Fibroblast of upper back skin (primary cell): ENCODE data around the gene AGBL4.
A peak's percentile ranks its signal among the peaks of the same experiment; 100 is the strongest.

Experiments
- DNase-seq: peaks from one replicate; pipeline ENCODE4 v3.0.0-alpha.2; 2013

AGBL4 gene

GRCh38 chr1:48695161-48695560 is 1328.6 kb downstream of the AGBL4 start:
- DNase-seq: no peak

DNA sequence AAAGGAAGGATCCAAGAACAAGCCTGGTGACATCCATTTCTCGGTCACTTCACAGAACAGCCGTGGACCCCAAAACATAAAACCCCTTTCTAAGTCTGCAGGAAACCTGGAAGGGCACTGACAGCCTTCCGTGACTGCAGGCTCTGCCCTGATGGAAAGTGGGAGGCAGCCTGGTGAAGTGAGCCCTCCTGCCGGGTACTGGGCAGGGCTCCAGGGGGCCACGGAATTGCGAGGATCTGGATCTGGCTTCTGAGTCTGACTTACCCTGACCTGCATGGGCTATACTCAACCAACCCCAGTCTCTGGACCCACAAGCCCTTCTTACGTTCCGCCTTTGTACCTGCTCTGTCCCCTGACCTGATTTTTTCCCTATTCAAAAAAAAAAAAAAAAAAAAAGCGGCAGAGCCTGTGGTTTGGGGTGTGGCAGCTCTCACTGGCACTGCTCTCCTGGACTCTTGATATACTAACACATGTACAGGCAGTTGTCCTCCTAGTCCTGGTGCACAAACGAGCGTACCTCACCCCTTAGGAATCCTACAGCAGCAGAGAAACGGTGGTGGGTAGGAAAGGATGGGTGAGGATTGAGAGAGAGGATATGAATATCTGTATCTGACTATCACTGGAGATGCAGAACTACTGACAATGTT is 1330.0 kb downstream of the AGBL4 start:
- no peak for DNase-seq

- no peak for DNase-seq
Observed at GRCh38 chr1:48693180-48693579, 1330.6 kb downstream of the AGBL4 start.

- no peak for DNase-seq
Observed at GRCh38 chr1:48692235-48692634, 1331.5 kb downstream of the AGBL4 start.

DNA sequence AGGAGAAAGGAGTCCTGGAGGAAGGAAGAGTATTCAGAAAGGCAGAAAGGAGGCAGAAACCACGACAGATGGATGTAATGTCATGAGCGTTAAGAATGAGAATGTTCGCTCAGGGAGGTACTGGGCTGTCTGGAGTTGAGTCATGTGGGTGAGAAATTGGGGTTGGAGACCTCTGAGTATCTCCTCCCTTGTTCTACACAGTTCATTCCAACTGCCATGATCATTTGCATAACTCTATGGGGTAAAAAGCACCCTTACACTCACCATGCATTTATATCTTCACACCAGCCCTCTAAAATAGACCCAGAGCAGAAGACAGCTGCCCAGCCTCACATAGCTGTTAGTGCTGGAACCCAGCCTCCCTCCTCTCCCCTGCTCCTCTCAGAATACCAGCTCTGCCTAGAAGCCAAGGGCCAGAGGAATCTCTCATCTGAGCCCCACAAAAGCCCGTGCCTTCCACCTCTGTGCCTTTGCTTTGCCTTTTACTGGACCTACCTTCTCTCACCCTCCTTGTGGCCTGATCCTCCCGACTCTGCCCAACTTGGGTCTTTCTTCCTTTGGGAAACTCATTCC is 1332.2 kb downstream of the AGBL4 start:
- DNase-seq: peak; percentile 21

- no peak for DNase-seq
Observed at GRCh38 chr1:48688102-48688760, 1335.5 kb downstream of the AGBL4 start.

GRCh38 chr1:48687282-48688045 is 1336.3 kb downstream of the AGBL4 start:
- DNase-seq: no peak

- DNase-seq: no peak
Observed at GRCh38 chr1:48686159-48686558, 1337.6 kb downstream of the AGBL4 start.

GRCh38 chr1:48684381-48684780 is 1339.4 kb downstream of the AGBL4 start:
- DNase-seq: no peak

GRCh38 chr1:48683839-48684238 is 1339.9 kb downstream of the AGBL4 start:
- DNase-seq: no peak

- peak; percentile 54 for DNase-seq
Observed at GRCh38 chr1:48681476-48682305, 1342.1 kb downstream of the AGBL4 start.

GRCh38 chr1:48680411-48681035 is 1343.2 kb downstream of the AGBL4 start:
- no peak for DNase-seq

GRCh38 chr1:48679859-48680258 is 1343.9 kb downstream of the AGBL4 start:
- DNase-seq: no peak

DNA sequence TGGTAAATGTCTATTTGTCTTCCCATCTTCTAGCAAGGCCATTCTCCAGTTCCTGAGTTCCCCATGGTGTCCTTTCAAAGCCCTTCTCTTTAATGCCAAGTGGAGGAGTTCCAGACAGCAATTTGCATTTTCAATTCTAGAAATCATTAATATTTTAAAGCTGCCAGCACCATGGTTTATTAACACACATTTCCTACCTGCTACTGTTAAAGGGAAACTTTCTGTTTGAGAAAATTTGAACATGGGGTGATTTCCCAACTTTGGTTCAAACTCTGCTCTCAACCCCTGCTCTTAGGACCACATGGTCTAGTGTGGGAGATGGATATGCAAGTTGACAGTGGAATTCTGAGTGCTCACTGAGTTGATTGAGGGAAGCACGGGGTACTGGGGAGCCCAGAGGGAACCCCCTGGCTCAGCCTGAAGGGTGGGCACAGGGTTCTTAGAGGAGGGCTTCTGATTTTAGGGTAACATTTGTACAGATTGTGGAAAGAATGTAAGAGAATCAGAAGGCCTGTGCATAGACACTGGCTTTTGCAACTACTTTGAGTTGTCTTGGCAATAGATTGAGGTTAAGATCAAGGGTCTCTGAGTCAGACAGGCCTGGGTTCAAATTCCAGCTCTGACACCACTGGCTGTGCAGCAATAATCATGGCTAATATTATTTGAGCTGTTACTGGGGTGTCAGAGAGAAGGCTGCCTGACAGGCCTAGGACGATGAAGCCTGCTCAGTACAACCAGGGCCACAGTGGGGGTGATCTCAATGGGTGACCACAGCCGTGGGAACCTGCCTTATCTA is 1344.8 kb downstream of the AGBL4 start:
- no peak for DNase-seq

- DNase-seq: peak; percentile 60
Observed at GRCh38 chr1:48677306-48678287, 1346.2 kb downstream of the AGBL4 start.

DNA sequence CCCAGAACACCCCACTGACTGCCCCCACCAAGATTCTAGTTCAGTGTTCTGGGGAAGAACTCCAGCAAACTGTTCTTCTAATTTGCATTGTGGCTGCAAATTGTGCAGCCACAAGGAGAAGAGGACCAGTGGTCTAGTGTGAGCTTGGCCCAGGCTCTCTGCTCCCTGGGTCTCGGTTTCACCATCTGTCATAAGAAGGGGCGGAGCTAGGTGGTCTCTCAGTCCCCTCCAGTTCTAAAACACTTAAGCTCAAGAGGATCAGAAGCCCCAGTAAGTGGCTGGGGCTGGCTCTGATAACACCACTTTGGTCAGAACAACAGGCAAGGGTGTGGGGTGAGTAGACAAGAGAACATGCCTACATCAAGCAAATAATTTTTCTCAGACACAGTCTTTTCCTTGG is 1346.9 kb downstream of the AGBL4 start:
- no peak for DNase-seq

GRCh38 chr1:48676376-48676775 is 1347.4 kb downstream of the AGBL4 start:
- no peak for DNase-seq

GRCh38 chr1:48675251-48675650 is 1348.5 kb downstream of the AGBL4 start:
- no peak for DNase-seq

DNA sequence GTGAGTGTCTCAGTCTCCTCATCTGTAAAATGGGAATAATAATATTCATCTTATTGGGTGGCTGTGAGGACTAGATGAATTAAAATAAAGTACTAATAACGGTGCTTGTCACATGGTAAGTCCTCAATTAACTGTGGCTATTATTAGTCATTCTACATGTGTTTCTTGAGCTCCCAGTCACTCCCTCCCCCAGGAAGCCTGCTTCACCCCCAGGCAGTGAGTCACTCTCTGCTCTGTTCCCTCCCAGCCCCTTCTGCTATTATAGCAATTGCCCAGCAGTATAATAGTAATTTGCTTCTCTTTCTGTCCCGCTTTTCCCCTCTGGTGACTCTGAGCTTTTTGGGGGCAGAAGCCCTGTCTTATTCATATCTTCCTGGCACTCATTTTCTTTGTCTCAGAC is 1349.1 kb downstream of the AGBL4 start:
- DNase-seq: peak; percentile 74
